GM12891 (cell line): ENCODE results near the gene MED27.

Experiments
- POLR2A ChIP-seq: IDR thresholded peaks from 2 replicates; pipeline ENCODE4 v1.6.1; 2011; ENCODE audit warnings: low read depth, low read length, control low read depth
- POLR2AphosphoS5 ChIP-seq: IDR thresholded peaks from 2 replicates; pipeline ENCODE4 v1.6.1; 2011; ENCODE audit warnings: low read depth, low read length, control low read depth
- POU2F2 ChIP-seq: IDR thresholded peaks from 2 replicates; pipeline ENCODE4 v1.6.1; 2011; ENCODE audit warnings: low read depth, mild to moderate bottlenecking, control low read depth, low read length, moderate library complexity
- SPI1 ChIP-seq: IDR thresholded peaks from 2 replicates; pipeline ENCODE4 v1.6.1; 2011; ENCODE audit warnings: low read depth, low read length, control low read depth
- TAF1 ChIP-seq: IDR thresholded peaks from 2 replicates; pipeline ENCODE4 v1.6.1; 2011; ENCODE audit warnings: low read depth, low read length, control low read depth

DNA sequence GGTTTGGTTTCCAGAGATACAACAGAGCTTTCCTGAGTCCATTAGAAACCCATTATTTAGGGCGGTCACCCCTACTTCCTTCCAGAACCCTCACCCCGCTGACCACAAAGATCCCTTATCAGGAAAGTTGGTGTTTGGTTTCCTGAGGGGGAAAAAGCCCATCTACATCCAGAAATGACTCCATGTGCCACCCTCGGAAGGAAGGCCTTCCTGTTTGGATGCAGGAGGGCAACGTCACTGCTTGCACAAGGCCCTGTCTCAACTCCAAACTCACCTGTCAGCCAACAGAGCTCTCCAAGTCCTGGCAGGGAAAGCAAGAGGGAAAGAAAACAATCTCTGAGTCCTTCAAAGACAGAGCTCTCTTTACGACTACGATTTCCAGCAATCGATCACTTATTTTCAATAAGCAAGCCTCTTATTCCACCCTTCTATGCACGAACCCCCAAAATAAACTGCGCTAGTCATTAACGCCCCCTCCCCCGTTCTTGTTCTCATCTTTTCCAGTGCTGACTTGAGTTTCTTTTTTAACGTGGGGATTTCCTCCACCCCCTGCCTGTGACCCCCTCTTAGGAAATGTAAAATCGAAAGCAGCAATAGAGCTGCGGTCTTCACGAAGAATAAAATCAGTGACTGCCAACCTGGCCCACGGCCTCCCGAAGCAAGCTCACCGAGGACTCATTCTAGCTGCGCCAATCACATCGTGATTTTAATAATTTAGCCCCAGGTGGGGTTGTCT, 46.4 kb upstream of the MED27 start:
- TF ChIP-seq POLR2A (no peak), POLR2AphosphoS5 (no peak), TAF1 (no peak), SPI1 (no peak), POU2F2 (no peak)
